C4-2B (cell line): Measurements from ENCODE around the gene FARSB.
"Not testable (repeated sequence)": the region's sequence is repeated elsewhere in the genome, so short reads cannot be mapped to it uniquely, and the experiment has no call there.

Experiments used
- ZFX ChIP-seq: fragments of 450-650 bp; IDR thresholded peaks from 2 replicates; pipeline ENCODE4 v1.6.1; 2017
- TF ChIP-seq, protein P1 (sequence below): fragments of 450-650 bp; conservative IDR thresholded peaks from 2 replicates; pipeline ENCODE4 v1.5.1; 2017; ENCODE audit warnings: mild to moderate bottlenecking

- TF ChIP-seq, protein P1, sequence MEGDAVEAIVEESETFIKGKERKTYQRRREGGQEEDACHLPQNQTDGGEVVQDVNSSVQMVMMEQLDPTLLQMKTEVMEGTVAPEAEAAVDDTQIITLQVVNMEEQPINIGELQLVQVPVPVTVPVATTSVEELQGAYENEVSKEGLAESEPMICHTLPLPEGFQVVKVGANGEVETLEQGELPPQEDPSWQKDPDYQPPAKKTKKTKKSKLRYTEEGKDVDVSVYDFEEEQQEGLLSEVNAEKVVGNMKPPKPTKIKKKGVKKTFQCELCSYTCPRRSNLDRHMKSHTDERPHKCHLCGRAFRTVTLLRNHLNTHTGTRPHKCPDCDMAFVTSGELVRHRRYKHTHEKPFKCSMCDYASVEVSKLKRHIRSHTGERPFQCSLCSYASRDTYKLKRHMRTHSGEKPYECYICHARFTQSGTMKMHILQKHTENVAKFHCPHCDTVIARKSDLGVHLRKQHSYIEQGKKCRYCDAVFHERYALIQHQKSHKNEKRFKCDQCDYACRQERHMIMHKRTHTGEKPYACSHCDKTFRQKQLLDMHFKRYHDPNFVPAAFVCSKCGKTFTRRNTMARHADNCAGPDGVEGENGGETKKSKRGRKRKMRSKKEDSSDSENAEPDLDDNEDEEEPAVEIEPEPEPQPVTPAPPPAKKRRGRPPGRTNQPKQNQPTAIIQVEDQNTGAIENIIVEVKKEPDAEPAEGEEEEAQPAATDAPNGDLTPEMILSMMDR: not testable (repeated sequence)
- TF ChIP-seq ZFX: not testable (repeated sequence)
Observed at GRCh38 chr2:222584589-222584988, 71.3 kb downstream of the FARSB start.
